CD4-positive, alpha-beta T cell treated with Interleukin-6 at 100 ng/mL for 8 hours (primary cell): ENCODE results near the gene GARRE1.
"Not testable (repeated sequence)": the region's sequence is repeated elsewhere in the genome, so short reads cannot be mapped to it uniquely, and the experiment has no call there.

ENCODE experiments used
- DNase-seq: peaks from one replicate; pipeline ENCODE4 v3.0.0-alpha.2; 2020; ENCODE audit warnings: mixed read lengths, low spot score

The GARRE1 gene, protein sequence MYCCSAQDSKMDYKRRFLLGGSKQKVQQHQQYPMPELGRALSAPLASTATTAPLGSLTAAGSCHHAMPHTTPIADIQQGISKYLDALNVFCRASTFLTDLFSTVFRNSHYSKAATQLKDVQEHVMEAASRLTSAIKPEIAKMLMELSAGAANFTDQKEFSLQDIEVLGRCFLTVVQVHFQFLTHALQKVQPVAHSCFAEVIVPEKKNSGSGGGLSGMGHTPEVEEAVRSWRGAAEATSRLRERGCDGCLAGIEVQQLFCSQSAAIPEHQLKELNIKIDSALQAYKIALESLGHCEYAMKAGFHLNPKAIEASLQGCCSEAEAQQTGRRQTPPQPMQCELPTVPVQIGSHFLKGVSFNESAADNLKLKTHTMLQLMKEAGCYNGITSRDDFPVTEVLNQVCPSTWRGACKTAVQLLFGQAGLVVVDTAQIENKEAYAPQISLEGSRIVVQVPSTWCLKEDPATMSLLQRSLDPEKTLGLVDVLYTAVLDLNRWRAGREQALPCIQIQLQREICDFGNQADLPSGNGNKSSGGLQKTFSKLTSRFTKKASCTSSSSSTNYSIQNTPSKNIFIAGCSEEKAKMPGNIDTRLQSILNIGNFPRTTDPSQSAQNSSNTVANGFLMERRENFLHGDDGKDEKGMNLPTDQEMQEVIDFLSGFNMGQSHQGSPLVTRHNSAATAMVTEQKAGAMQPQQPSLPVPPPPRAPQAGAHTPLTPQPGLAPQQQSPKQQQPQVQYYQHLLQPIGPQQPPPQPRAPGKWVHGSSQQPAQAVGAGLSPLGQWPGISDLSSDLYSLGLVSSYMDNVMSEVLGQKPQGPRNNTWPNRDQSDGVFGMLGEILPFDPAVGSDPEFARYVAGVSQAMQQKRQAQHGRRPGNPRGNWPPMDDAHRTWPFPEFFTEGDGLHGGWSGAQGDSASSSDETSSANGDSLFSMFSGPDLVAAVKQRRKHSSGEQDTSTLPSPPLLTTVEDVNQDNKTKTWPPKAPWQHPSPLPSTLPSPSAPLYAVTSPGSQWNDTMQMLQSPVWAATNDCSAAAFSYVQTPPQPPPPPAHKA (N-terminal part only)

DNA sequence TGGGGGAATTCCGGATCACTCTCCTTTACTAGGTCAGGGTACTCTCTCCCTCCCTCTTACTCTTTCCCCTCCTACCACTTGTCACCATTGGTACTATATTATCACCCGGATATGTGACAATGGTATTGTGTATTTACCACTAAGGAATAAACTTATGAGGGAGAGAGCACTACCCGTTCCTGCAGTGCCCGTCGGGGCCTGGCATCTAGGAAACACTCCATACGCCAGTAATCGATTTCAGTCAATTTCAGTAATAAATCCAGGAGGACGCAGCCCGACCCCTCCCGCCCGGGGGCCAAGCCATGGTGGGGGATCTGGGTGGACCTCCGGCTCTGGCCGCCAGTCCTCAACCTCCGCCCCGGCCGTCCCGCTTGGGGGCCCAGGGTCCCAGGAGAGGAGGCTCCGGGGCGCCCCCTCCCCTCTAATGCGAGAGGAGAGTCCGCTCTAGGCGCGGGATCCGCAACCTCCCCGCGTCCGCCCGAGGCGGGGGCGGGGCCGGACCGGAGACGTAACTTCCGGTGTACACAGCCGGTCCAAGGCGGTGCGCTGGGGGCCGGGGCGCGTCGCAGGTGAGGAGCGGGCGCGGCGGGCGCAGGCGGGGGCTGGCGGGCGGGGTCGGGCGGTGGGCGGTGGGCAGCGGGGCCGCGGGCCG lies at the start of gene GARRE1:
GARRE1 (plus strand) TSS at position 509 of the 652 bp plus-strand sequence. CDS start 45,920 bp downstream, outside the sequence.
- peak; percentile 82 for DNase-seq

DNA sequence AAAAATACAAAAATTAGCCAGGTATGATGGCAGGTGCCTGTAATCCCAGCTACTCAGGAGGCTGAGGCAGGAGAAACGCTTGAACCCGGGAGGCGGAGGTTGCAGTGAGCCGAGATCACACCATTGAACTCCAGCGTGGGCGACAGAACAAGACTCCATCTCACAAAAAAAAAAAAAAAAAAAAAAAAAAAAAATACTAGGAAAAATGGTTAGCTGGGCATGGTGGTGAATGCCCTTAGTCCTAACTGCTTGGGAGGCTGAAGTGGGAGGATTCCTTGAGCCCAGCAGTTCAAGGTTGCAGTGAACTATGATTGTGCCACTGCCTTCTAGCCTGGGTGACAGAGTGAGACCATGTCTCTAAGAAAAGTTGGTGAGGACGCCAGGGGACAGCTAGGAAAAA lies 49.0 kb upstream of the GARRE1 start:
- DNase-seq = not testable (repeated sequence)

DNA sequence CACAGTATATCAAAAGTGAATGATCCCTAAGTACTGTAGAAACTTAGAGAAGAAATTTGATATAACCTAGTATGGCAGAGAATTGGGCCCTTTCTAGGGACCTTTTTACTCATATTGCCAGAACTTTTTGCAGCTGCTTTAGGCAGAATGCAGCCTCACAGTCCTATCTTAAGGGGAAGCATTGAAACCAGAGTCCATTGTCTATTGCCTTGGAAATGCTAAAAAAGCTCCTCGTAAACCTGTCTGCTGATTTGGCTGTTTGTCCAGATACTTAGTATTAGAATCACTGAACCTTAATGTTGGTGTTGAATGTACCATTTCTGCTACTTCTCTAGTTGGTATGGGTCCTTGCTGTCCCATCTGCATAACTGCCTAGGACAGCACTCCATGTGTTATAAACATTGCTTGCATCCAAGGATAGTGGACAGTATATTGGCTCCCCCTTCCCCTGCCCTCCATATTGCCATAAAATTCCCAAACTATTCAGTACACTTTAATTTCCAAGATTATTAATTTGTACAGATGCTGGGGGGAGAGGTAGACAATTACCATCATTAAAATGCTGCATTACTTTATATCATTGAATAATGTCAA lies 46.0 kb upstream of the GARRE1 start:
- no peak for DNase-seq

DNA sequence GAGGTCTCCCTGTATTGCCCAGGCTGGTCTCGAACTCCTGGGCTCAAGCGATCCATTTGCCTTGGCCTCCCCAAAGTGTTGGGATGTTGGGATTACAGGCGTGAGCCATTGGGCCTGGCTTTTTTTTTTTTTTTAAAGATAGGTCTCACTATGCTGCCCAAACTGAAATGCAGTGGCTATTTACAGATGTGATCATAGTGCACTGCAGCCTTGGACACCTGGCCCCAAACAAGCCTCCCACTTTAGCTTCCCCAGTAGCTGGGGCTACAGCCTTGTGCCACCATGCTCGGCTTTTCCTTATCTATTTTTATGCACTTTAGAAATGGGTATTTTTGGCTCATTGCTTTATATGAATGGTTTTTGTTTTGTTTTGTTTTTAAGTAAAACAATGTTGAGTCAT lies 44.6 kb upstream of the GARRE1 start:
- no peak for DNase-seq

DNA sequence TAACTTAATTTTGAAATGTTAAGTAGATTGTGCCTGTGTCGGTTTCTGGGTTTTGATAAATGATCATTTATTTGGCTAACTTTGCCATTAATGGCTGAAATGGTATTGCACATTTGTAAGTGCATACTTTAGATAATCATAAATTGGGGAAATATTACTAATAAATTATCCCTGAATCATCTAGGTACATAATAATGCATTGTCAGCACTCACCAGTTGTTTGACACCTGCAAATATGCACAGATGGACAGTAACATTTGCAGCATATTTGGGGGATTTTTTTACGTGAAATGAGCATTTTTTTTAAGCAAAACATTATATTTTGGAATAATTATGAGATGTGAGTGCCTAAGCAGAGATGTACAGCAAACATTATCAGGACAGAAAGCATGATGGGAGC lies 41.1 kb upstream of the GARRE1 start:
- DNase-seq = no peak

DNA sequence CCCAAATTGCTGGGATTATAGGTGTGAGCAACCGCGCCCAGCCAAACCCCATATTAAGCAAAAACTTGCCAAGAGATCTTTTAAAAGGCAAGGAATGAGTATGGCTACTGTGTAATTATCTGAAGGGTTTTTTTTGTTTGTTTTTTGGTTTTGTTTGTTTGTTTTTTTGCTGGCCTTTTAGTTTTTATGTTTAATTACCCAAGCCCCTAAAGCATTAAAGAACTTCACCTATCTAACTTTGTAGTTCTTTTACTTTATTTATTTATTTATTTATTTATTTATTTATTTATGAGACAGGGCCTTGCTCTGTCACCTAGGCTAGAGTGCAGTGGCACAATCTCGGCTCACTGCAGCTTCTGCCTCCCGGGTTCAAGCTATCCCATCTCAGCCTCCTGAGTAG lies 40.3 kb upstream of the GARRE1 start:
- no peak for DNase-seq

DNA sequence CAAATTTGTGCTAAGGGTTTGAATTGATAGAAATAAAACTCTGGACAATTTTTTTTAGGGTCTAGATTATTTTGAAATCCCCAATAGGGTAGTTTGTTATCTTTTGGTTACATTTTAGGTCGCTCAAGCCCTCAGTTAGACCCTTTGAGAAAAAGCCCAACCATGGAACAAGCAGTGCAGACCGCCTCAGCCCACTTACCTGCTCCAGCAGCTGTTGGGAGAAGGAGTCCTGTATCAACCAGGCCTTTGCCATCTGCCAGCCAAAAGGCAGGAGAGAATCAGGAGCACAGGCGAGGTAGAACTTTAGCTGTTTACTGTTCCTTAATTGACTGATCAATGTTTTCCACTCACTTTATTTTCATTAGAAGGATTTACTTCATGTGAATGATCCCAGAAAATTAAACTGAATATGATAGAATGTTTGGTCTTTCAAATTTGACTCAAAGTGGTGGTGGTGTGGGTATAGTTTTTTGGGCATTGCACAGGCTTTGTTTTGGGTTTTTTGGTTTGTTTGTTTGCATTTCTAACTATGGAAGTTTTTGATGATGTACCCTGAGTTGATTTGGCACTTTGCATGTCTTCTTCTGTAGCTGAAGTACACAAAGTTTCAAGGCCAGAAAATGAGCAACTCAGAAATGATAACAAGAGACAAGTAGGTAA lies 39.2 kb upstream of the GARRE1 start:
- no peak for DNase-seq

DNA sequence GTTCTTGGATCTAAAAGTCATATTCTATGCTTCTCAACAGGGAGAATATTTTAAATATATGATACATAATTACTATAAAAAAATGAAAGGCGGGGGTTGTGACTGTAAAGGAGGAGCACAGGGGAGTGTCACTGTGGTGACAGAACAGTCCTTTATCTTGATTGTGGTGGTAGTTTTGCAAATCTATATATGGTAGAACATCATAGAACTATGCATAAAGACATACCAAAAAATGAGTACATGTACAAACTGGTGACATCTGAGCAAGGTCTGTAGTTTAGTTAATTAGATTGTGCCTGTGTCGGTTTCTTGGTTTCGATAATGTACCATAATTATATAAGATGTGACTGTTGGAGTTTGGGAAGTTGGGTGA lies 38.7 kb upstream of the GARRE1 start:
- no peak for DNase-seq

DNA sequence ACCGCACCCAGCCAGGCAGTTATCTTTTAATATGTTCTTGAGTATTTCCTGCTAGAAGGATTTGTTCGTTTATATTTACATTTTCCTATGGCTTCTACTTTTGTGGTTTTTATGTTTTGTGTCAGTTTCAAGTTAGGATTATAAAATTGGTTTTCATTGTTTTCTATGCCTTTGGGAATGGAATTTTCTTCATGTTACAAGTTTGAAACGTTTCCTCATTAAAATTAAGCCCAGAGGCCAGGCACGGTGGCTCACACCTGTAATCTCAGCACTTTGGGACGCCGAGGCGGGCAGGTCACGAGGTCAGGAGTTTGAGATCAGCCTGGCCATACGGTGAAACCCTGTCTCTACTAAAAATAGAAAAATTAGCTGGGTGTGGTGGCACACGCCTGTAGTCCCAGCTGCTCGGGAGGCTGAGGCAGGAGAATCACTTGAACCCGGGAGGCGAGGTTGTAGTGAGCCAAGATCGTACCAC lies 37.6 kb upstream of the GARRE1 start:
- not testable (repeated sequence) for DNase-seq

DNA sequence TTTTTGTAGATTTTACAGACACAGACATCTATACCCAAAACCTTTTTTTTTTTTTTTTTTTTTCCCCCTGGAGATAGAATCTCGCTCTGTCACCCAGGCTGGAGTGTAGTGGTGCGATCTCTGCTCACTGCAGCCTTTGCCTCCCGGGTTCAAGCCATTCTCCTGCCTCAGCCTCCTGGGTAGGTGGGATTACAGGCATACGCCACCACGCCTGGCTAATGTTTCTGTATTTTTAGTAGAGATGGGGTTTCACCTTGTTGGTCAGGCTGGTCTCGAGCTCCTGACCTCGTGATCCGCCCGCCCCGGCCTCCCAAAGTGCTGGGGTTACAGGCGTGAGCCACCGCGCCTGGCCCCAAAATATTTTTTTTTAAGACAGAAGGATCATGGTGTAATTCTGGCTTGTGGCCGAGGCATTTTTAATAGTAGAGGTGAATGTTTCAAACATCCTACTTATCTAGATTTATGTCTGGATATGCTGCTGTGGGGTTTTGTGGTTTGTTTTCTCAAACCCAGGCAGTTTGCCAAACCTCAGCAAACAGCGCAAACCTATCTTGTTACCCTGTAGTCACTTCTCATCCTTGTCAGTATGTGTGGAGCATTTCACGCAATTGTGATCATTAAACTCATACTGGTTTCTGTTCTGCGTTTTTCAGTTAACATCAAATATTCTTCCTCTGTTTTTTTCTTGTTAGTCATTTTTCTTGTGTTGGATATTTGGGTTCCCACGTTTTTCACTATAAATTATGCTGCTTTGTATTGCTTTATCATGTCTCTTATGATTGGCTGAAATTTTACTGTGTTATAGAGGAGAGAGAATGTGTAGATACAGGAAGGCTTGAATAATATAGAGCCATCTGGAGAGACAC lies 36.2 kb upstream of the GARRE1 start:
- peak; percentile 83 for DNase-seq

DNA sequence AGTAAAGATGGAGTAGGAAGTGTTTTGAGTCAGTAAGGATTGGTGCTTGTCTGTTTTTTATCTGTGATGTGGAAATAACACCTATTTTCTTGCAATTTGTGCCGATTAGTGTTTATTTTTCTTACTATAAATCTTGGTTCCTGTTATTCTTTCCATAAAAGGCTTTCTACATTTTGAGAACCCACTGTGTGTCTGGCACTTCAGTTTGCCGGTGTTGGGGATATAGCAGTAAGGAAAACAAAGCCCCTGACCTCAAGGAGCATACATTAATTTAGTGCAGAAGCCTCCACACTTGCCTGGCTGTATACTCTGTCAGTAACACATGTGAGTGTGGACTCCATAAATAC lies 35.6 kb upstream of the GARRE1 start:
- no peak for DNase-seq

DNA sequence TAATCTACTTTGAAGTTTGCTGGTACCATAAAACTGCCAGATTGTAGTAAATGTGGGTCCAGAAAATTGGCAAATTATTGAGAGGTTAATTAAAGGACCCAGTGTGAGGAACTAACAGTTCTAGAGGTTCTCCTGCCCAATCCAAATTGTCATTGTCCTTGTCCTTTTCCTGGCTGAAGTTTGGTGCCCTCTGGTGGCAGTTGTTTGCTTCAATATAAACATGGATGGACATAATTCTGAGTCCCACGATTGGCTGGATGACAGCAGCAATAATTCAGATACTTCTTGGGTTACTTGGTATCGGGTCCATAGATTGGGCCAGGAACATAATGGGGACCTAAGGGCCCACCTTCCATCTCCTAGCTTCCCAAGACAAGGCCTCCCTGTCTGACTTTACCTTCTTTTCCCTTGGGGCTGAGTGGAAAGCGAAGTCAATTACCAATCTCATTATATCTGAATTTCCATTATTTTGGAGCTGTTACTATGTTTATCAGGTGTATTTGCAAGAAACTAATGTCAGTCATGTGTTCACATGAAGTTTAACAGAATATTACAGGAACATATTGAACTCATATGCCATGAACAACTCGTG lies 33.8 kb upstream of the GARRE1 start:
- DNase-seq = peak; percentile 42

DNA sequence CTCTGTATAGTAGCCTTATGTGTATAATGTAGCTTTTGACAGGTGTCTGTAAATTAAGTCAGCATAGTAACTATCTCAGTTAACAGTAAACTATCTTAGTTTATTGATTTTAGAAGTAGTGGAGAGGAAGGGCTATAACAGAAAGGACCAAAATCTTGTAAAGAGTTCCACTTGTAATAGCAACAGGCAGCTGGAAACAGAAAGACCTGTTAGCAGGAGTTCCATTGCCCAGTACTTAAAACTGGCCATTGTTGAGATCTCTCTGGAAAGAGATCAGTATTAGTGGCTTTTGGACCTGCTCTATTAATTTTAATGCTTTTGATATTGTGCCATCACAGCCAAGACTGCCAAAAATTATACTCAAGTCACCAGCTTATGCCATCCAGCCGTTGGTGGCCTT lies 32.0 kb upstream of the GARRE1 start:
- no peak for DNase-seq

DNA sequence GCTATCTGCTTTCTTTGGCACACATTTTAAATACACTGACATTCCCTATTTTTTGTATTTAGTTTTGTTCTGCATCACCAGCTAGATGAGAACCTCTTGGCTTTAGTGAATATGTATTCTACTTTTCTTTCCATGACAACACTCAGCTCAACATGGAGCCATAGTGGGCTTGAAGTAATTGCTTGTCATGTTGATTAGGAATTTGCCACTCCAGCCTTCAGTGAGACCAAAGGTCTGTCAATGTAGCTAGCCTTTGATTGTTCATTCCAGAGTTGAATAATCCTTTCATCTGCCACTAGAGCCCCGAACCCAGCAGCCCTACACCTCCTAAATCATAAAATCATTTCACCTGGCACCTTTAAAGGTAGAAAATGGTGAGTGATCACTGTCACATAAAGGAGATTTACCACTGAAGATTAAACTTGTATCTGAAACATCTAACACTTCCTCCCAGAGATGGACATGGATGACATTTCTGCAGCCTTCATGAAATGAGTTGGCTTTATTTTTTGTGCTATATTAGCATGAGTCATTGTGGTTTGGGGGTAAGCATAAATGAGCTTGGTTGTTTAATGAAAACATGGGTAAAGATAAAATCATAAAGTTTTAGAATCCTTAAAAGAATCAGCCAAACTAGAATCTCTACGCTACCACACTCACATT lies 29.2 kb upstream of the GARRE1 start:
- peak; percentile 21 for DNase-seq

DNA sequence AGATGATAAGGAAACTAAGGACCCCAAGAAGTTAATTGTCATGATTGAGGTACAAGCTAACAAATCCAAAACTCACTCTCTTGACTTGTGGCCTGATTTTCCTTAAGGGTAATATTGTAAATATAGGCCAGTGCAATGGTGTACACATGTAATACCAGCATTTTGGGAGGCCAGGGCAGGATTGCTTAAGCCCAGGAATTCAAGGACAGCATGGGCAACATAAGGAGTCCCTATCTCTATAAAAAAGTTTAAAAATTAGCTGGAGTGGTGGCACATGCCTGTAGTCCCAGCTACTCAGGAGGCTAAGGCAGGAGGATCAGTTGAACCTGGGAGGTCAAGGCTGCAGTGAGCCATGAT lies 28.7 kb upstream of the GARRE1 start:
- DNase-seq = no peak

DNA sequence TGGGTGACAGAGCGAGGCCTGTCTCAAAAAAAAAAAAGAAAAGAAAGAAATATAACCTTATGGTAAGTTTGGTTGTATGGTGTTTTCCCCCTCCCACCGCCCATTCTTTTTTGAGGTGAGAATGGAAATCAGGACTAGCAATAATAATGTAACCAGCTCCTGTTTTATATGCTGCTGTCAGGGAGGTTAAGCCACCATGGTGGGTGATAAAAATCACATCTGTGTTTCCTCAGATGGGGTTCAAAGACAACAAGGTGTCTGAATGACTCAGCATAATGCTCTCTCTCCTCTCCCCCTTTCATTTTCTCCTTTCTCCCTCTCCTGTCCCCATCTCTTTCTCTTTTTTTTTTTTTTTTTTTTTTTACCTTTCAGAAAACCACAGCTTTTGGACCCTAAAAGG lies 28.3 kb upstream of the GARRE1 start:
- DNase-seq = peak; percentile 13

DNA sequence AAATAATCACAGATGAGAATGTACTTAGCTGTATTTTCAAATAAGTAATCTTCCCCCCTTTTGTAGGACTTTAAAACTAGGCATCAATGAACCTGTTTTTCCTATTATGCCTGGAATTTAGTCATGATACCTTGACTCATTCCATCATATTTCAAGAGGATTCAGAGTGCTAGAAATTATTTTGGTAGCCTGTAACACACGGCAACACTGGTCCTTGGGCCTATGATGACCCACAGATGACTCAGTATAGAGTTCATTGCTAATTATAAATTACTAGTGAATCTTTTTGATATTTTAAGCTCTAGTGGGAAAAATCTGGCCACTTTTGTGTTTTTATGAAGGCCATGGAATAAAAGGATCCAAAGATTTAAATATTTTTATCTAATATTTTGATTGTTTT lies 26.0 kb upstream of the GARRE1 start:
- no peak for DNase-seq

DNA sequence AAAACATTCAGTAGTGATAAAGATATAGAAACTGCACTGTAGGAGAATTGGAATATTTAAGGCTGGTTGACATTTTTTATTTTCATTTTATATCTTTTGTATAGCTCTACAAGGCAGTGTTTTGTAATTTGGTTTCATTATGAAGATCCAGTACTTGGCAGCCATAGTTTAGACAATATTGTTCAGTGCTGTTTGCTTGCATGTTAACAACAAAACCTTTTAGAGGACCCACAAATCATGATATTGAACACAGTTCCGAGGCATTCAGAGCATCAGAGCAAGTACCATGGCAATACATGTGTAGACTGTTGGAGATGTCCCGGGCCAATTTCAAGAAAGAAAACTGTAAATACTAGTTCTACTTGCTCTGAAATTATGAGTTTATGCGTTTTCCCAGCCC lies 25.6 kb upstream of the GARRE1 start:
- no peak for DNase-seq

DNA sequence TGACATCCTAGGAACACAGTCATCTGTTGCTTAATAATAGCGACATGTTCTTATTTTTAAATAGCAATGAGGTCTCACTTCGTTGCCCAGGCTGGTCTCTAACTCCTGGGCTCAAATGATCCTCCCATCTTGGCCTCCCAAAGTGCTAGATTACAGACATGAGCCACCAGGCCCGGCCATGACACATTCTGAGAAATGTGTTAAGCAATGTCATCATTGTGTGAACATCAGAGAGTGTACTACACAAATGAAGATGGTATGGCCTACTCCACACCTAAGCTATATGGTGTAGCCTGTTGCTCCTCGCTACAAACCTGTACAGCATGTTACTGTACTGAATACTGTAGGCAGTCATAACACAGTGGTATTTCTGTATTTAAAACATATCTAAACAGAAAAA lies 24.6 kb upstream of the GARRE1 start:
- DNase-seq = no peak

DNA sequence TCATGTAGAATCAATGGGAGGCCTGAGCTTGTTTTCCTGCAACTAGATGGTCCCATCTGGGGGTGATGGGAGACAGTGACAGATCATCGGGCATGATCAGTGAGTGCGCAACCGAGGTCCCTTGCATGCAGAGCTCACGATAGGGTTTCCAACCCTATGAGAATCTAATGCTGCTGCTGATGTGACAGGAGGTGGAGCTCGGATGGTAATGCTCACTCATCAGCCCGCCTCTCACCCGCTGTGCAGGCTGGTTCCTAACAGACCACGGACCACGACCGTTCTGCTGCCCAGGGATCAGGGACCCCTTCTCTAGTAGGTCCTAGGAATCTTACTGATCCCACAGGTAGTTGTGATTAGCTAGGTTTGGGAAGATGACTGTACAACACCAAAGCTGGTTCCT lies 23.5 kb upstream of the GARRE1 start:
- DNase-seq = no peak
